Measurements from ENCODE around the gene LIPC. TPM values are rescaled to one million over a fixed set of nuclear protein-coding genes. Genes with fewer than 3 reads are reported as not detected.

LIPC gene
- polyA plus RNA-seq, 2 donors: 0.04 to 0.05 TPM

GRCh38 chr15:58566029-58566428, 134.2 kb downstream of the LIPC start:
- 72 to 86% methylated on average over 6 of the region's 6 CpGs for WGBS, 2 donors
- Histone ChIP-seq H3K4me3 (ENCODE audit: low read depth in 1 of 2, low read length in 2 of 2) (no peak overlapping the region), H3K4me1 (ENCODE audit: control insufficient read depth in 2 of 2, insufficient read depth in 2 of 2, low read length in 1 of 2) (no peaks in the 10 kb centered on the region), H3K36me3 (ENCODE audit: control insufficient read depth in 2 of 2, insufficient read depth in 2 of 2, low read length in 1 of 2) (no peaks in the 10 kb centered on the region), H3K9me3 (ENCODE audit: control insufficient read depth in 2 of 2, insufficient read depth in 1 of 2, low read depth in 1 of 2, low read length in 1 of 2) (no peaks in the 10 kb centered on the region), H3K27ac (ENCODE audit: low read depth in 2 of 2, low read length in 1 of 2) (no peak overlapping the region), H3K27me3 (ENCODE audit: control insufficient read depth in 1 of 2, insufficient read depth in 2 of 2, low read length in 2 of 2) (no peaks in the 10 kb centered on the region)

- H3K27me3 ChIP-seq (ENCODE audit: control insufficient read depth in 1 of 2, insufficient read depth in 2 of 2, low read length in 2 of 2): no peaks in the 10 kb centered on the region
- whole genome bisulfite sequencing, 2 donors: 11 to 19% methylated on average over 2 of the region's 2 CpGs
- no peaks in the 10 kb centered on the region for H3K4me1 ChIP-seq (ENCODE audit: control insufficient read depth in 2 of 2, insufficient read depth in 2 of 2, low read length in 1 of 2)
- H3K4me3 ChIP-seq (ENCODE audit: low read depth in 1 of 2, low read length in 2 of 2): no peak overlapping the region
- H3K27ac ChIP-seq (ENCODE audit: low read depth in 2 of 2, low read length in 1 of 2): no peak overlapping the region
- no peaks in the 10 kb centered on the region for H3K36me3 ChIP-seq (ENCODE audit: control insufficient read depth in 2 of 2, insufficient read depth in 2 of 2, low read length in 1 of 2)
- no peaks in the 10 kb centered on the region for H3K9me3 ChIP-seq (ENCODE audit: control insufficient read depth in 2 of 2, insufficient read depth in 1 of 2, low read depth in 1 of 2, low read length in 1 of 2)
Measured at GRCh38 chr15:58568157-58568571, 136.4 kb downstream of the LIPC start.

GRCh38 chr15:58569455-58569854, 137.7 kb downstream of the LIPC start:
- no peaks in the 10 kb centered on the region for H3K9me3 ChIP-seq (ENCODE audit: control insufficient read depth in 2 of 2, insufficient read depth in 1 of 2, low read depth in 1 of 2, low read length in 1 of 2)
- H3K4me1 ChIP-seq (ENCODE audit: control insufficient read depth in 2 of 2, insufficient read depth in 2 of 2, low read length in 1 of 2): no peaks in the 10 kb centered on the region
- no peak overlapping the region for H3K27ac ChIP-seq (ENCODE audit: low read depth in 2 of 2, low read length in 1 of 2)
- no peaks in the 10 kb centered on the region for H3K27me3 ChIP-seq (ENCODE audit: control insufficient read depth in 1 of 2, insufficient read depth in 2 of 2, low read length in 2 of 2)
- no peaks in the 10 kb centered on the region for H3K36me3 ChIP-seq (ENCODE audit: control insufficient read depth in 2 of 2, insufficient read depth in 2 of 2, low read length in 1 of 2)
- 86 to 95% methylated on average over 1 of the region's 1 CpG for WGBS, 2 donors
- H3K4me3 ChIP-seq (ENCODE audit: low read depth in 1 of 2, low read length in 2 of 2): no peak overlapping the region

- Histone ChIP-seq H3K36me3 (ENCODE audit: control insufficient read depth in 2 of 2, insufficient read depth in 2 of 2, low read length in 1 of 2) (no peaks in the 10 kb centered on the region), H3K9me3 (ENCODE audit: control insufficient read depth in 2 of 2, insufficient read depth in 1 of 2, low read depth in 1 of 2, low read length in 1 of 2) (no peaks in the 10 kb centered on the region), H3K4me3 (ENCODE audit: low read depth in 1 of 2, low read length in 2 of 2) (no peak overlapping the region), H3K27me3 (ENCODE audit: control insufficient read depth in 1 of 2, insufficient read depth in 2 of 2, low read length in 2 of 2) (no peaks in the 10 kb centered on the region), H3K27ac (ENCODE audit: low read depth in 2 of 2, low read length in 1 of 2) (no peak overlapping the region), H3K4me1 (ENCODE audit: control insufficient read depth in 2 of 2, insufficient read depth in 2 of 2, low read length in 1 of 2) (no peaks in the 10 kb centered on the region)
- WGBS, 2 donors: 85 to 86% methylated on average over 6 of the region's 6 CpGs
Measured at GRCh38 chr15:58571491-58571890, 139.7 kb downstream of the LIPC start.

- Histone ChIP-seq H3K4me3 (ENCODE audit: low read depth in 1 of 2, low read length in 2 of 2) (no peak overlapping the region), H3K4me1 (ENCODE audit: control insufficient read depth in 2 of 2, insufficient read depth in 2 of 2, low read length in 1 of 2) (no peaks in the 10 kb centered on the region), H3K36me3 (ENCODE audit: control insufficient read depth in 2 of 2, insufficient read depth in 2 of 2, low read length in 1 of 2) (no peaks in the 10 kb centered on the region), H3K27ac (ENCODE audit: low read depth in 2 of 2, low read length in 1 of 2) (no peak overlapping the region), H3K9me3 (ENCODE audit: control insufficient read depth in 2 of 2, insufficient read depth in 1 of 2, low read depth in 1 of 2, low read length in 1 of 2) (no peaks in the 10 kb centered on the region), H3K27me3 (ENCODE audit: control insufficient read depth in 1 of 2, insufficient read depth in 2 of 2, low read length in 2 of 2) (no peaks in the 10 kb centered on the region)
- WGBS, 2 donors: 79 to 96% methylated on average over 4 of the region's 4 CpGs
Measured at GRCh38 chr15:58572521-58572920, 140.7 kb downstream of the LIPC start.

GRCh38 chr15:58573270-58573669, 141.5 kb downstream of the LIPC start:
- Histone ChIP-seq H3K27ac (ENCODE audit: low read depth in 2 of 2, low read length in 1 of 2) (no peak overlapping the region), H3K27me3 (ENCODE audit: control insufficient read depth in 1 of 2, insufficient read depth in 2 of 2, low read length in 2 of 2) (no peaks in the 10 kb centered on the region), H3K4me1 (ENCODE audit: control insufficient read depth in 2 of 2, insufficient read depth in 2 of 2, low read length in 1 of 2) (no peaks in the 10 kb centered on the region), H3K4me3 (ENCODE audit: low read depth in 1 of 2, low read length in 2 of 2) (no peak overlapping the region), H3K36me3 (ENCODE audit: control insufficient read depth in 2 of 2, insufficient read depth in 2 of 2, low read length in 1 of 2) (no peaks in the 10 kb centered on the region), H3K9me3 (ENCODE audit: control insufficient read depth in 2 of 2, insufficient read depth in 1 of 2, low read depth in 1 of 2, low read length in 1 of 2) (no peaks in the 10 kb centered on the region)
- 85 to 93% methylated on average over 4 of the region's 4 CpGs for WGBS, 2 donors

- no peaks in the 10 kb centered on the region for H3K36me3 ChIP-seq (ENCODE audit: control insufficient read depth in 2 of 2, insufficient read depth in 2 of 2, low read length in 1 of 2)
- whole genome bisulfite sequencing, 2 donors: 65 to 80% methylated on average over 4 of the region's 4 CpGs
Measured at GRCh38 chr15:58574631-58575030, 142.8 kb downstream of the LIPC start.

GRCh38 chr15:58575045-58575786, 143.4 kb downstream of the LIPC start:
- 90 to 93% methylated on average over 14 of the region's 14 CpGs for WGBS, 2 donors
- Histone ChIP-seq H3K9me3 (ENCODE audit: control insufficient read depth in 2 of 2, insufficient read depth in 1 of 2, low read depth in 1 of 2, low read length in 1 of 2) (no peaks in the 10 kb centered on the region), H3K27ac (ENCODE audit: low read depth in 2 of 2, low read length in 1 of 2) (no peak overlapping the region), H3K4me3 (ENCODE audit: low read depth in 1 of 2, low read length in 2 of 2) (no peak overlapping the region), H3K27me3 (ENCODE audit: control insufficient read depth in 1 of 2, insufficient read depth in 2 of 2, low read length in 2 of 2) (no peaks in the 10 kb centered on the region), H3K4me1 (ENCODE audit: control insufficient read depth in 2 of 2, insufficient read depth in 2 of 2, low read length in 1 of 2) (no peaks in the 10 kb centered on the region), H3K36me3 (ENCODE audit: control insufficient read depth in 2 of 2, insufficient read depth in 2 of 2, low read length in 1 of 2) (no peaks in the 10 kb centered on the region)

More at GRCh38 chr15:58574631-58575030, 142.8 kb downstream of the LIPC start:
- H3K4me3 ChIP-seq (ENCODE audit: low read depth in 1 of 2, low read length in 2 of 2): no peak overlapping the region
- no peaks in the 10 kb centered on the region for H3K9me3 ChIP-seq (ENCODE audit: control insufficient read depth in 2 of 2, insufficient read depth in 1 of 2, low read depth in 1 of 2, low read length in 1 of 2)
- H3K27me3 ChIP-seq (ENCODE audit: control insufficient read depth in 1 of 2, insufficient read depth in 2 of 2, low read length in 2 of 2): no peaks in the 10 kb centered on the region
- H3K27ac ChIP-seq (ENCODE audit: low read depth in 2 of 2, low read length in 1 of 2): no peak overlapping the region
- no peaks in the 10 kb centered on the region for H3K4me1 ChIP-seq (ENCODE audit: control insufficient read depth in 2 of 2, insufficient read depth in 2 of 2, low read length in 1 of 2)

- no peaks in the 10 kb centered on the region for H3K4me1 ChIP-seq (ENCODE audit: control insufficient read depth in 2 of 2, insufficient read depth in 2 of 2, low read length in 1 of 2)
Measured at GRCh38 chr15:58576657-58577056, 144.9 kb downstream of the LIPC start.

GRCh38 chr15:58582160-58582559, 150.4 kb downstream of the LIPC start:
- WGBS, 2 donors: 61 to 62% methylated on average over 3 of the region's 3 CpGs

More at GRCh38 chr15:58576657-58577056, 144.9 kb downstream of the LIPC start:
- Histone ChIP-seq H3K27ac (ENCODE audit: low read depth in 2 of 2, low read length in 1 of 2) (no peak overlapping the region), H3K4me3 (ENCODE audit: low read depth in 1 of 2, low read length in 2 of 2) (no peak overlapping the region), H3K36me3 (ENCODE audit: control insufficient read depth in 2 of 2, insufficient read depth in 2 of 2, low read length in 1 of 2) (no peaks in the 10 kb centered on the region), H3K9me3 (ENCODE audit: control insufficient read depth in 2 of 2, insufficient read depth in 1 of 2, low read depth in 1 of 2, low read length in 1 of 2) (no peaks in the 10 kb centered on the region), H3K27me3 (ENCODE audit: control insufficient read depth in 1 of 2, insufficient read depth in 2 of 2, low read length in 2 of 2) (no peaks in the 10 kb centered on the region)

More at GRCh38 chr15:58582160-58582559, 150.4 kb downstream of the LIPC start:
- Histone ChIP-seq H3K27ac (ENCODE audit: low read depth in 2 of 2, low read length in 1 of 2) (no peak overlapping the region), H3K27me3 (ENCODE audit: control insufficient read depth in 1 of 2, insufficient read depth in 2 of 2, low read length in 2 of 2) (no peaks in the 10 kb centered on the region), H3K36me3 (ENCODE audit: control insufficient read depth in 2 of 2, insufficient read depth in 2 of 2, low read length in 1 of 2) (no peaks in the 10 kb centered on the region), H3K9me3 (ENCODE audit: control insufficient read depth in 2 of 2, insufficient read depth in 1 of 2, low read depth in 1 of 2, low read length in 1 of 2) (no peaks in the 10 kb centered on the region), H3K4me3 (ENCODE audit: low read depth in 1 of 2, low read length in 2 of 2) (no peak overlapping the region), H3K4me1 (ENCODE audit: control insufficient read depth in 2 of 2, insufficient read depth in 2 of 2, low read length in 1 of 2) (no peaks in the 10 kb centered on the region)
